Measurements from ENCODE around the gene NRCAM. TPM values are rescaled to one million over a fixed set of nuclear protein-coding genes. Genes with fewer than 3 reads are reported as not detected.

The NRCAM gene
- total and polyA plus RNA-seq, 2 of the 8 experiments (the other 6 are each of a cell fraction or from before 2014, with no cell fraction given), result 2.7 to 3.8 TPM

DNA sequence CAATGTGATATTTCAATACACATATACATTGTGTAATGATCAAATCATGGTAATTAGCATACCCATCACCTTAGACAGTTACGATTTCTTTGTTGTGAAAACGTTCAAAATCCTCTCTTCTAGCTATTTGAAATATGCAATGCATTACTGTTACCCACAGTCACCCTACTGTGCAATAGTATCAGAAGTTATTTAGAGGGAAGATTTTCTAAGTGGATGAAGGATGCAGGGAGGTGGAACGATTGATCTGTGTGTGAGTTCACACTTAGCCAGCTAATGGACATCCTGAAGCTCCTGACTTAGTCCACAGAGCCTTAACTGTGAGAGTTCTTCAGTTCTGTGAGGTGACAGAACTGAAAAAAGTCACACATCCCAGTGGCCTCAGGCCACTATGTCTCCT is 228.9 kb downstream of the NRCAM start:
- H3K4me2 ChIP-seq (ENCODE audit: insufficient read depth in 1 of 2, low read depth in 2 of 2, low read length in 2 of 2), result no peak overlapping the region
- WGBS, 2 experiments (ENCODE audit: extremely low coverage in 1 of 2, insufficient coverage in 1 of 2, insufficient read length in 1 of 2, insufficient replicate concordance in 2 of 2, low coverage in 1 of 2, low lambda C conversion rate in 2 of 2, missing lambda C conversion rate in 1 of 2), result 87% methylated on average over 3 of the region's 3 CpGs; no CpG with 5 or more reads in 1 of the 2 experiments

More for the DNA sequence above, 228.9 kb downstream of the NRCAM start:
- Histone ChIP-seq H2BK120ac (replicated peaks; ENCODE audit: low read depth, low read length) (no peak overlapping the region), H2AFZ (ENCODE audit: low read length) (no peak overlapping the region), H3K27me3 (replicated peaks in 1 of 4; ENCODE audit: control insufficient read depth in 3 of 4, extremely low read depth in 1 of 4, insufficient read depth in 3 of 4, low read length in 3 of 4) (no peaks in the 10 kb centered on the region), H3K14ac (ENCODE audit: insufficient read length) (no peak overlapping the region), H3K4ac (replicated peaks; ENCODE audit: insufficient read length, low read depth, low read length) (no peak overlapping the region), H3K79me2 (ENCODE audit: control insufficient read depth in 1 of 2, insufficient read depth in 2 of 2, low read length in 2 of 2) (no peaks in the 10 kb centered on the region), H3K27ac (ENCODE audit: low read depth, low read length) (no peak overlapping the region), H3K79me1 (ENCODE audit: low read depth, low read length) (no peaks in the 10 kb centered on the region), H3K9ac (replicated peaks in 1 of 4; ENCODE audit: extremely low read depth in 1 of 4, low read depth in 3 of 4, low read length in 3 of 4) (no peak overlapping the region), H2BK20ac (ENCODE audit: low read length) (no peak overlapping the region), H3K4me1 (replicated peaks in 1 of 4; ENCODE audit: control insufficient read depth in 3 of 4, insufficient read depth in 4 of 4, low read length in 3 of 4) (peaks cover 0 to 5% (median 0%) of the 10 kb centered on the region in 4 experiments; a peak in 1 of 7 replicates), H3K4me3 (ENCODE audit: extremely low read depth in 1 of 4, insufficient read depth in 2 of 4, low read depth in 3 of 4, low read length in 4 of 4) (no peak overlapping the region), H4K8ac (ENCODE audit: extremely low read depth, insufficient read depth, low read length) (no peak overlapping the region), H3K23me2 (ENCODE audit: low read depth, low read length) (no peaks in the 10 kb centered on the region), H2AK5ac (ENCODE audit: low read depth, low read length) (no peak overlapping the region), H3K56ac (replicated peaks; ENCODE audit: insufficient read length, low read depth, low read length) (no peak overlapping the region), H2BK12ac (ENCODE audit: low read depth, low read length) (no peak overlapping the region), H3K23ac (ENCODE audit: insufficient read length) (no peak overlapping the region), H2BK5ac (ENCODE audit: low read depth, low read length) (no peak overlapping the region), H4K20me1 (replicated peaks in 1 of 2; ENCODE audit: control insufficient read depth in 1 of 2, insufficient read depth in 2 of 2, low read length in 2 of 2) (no peaks in the 10 kb centered on the region), H4K5ac (ENCODE audit: insufficient read length, low read depth, low read length) (no peak overlapping the region), H4K91ac (replicated peaks; ENCODE audit: insufficient read length, low read length) (no peak overlapping the region), H3K18ac (ENCODE audit: extremely low read depth, low read length) (no peak overlapping the region), H2BK15ac (ENCODE audit: low read length) (no peak overlapping the region), H3K36me3 (ENCODE audit: control insufficient read depth in 2 of 4, insufficient read depth in 4 of 4, low read length in 3 of 4) (no peaks in the 10 kb centered on the region), H3K9me3 (ENCODE audit: insufficient read depth in 2 of 2, low read depth in 1 of 2, low read length in 1 of 2) (no peaks in the 10 kb centered on the region)
- DNase-seq (ENCODE audit: low read depth in 1 of 2, low spot score in 2 of 2), result no peak
- CTCF ChIA-PET (ENCODE audit: partially characterized antibody), result interaction anchor here (0.9 to 1.5 kb wide), 4 partner anchors 8 to 20 kb away, joined by 3 to 5 read pairs (median 3); no protein-coding TSS in a partner anchor
- FAIRE-seq, result no peak
- TF ChIP-seq, protein P1, sequence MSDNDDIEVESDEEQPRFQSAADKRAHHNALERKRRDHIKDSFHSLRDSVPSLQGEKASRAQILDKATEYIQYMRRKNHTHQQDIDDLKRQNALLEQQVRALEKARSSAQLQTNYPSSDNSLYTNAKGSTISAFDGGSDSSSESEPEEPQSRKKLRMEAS (IDR thresholded peaks at IDR 0.05), result no peak
- TF ChIP-seq RAD21 (IDR thresholded peaks at IDR 0.05 in 1 of 2, conservative IDR thresholded peaks at IDR 0.05 in 1 of 2; ENCODE audit: low read depth in 2 of 2, low read length in 2 of 2), result no peak
- TF ChIP-seq PHF8 (conservative IDR thresholded peaks at IDR 0.05; ENCODE audit: low read depth, low read length), result no peak
- TF ChIP-seq SP4 (IDR thresholded peaks at IDR 0.05; ENCODE audit: low read length), result no peak
- no peak for TF ChIP-seq KDM1A (IDR thresholded peaks at IDR 0.05; ENCODE audit: borderline replicate concordance, low read length)
- TF ChIP-seq TEAD4 (IDR thresholded peaks at IDR 0.05; ENCODE audit: low read depth, low read length), result no peak
- TF ChIP-seq SUZ12 (IDR thresholded peaks at IDR 0.05; ENCODE audit: low read length), result no peak
- no peak for TF ChIP-seq KDM5A (IDR thresholded peaks at IDR 0.05; ENCODE audit: low read length)
- TF ChIP-seq TAF1 (IDR thresholded peaks at IDR 0.05; ENCODE audit: low read depth, low read length), result no peak
- TF ChIP-seq RXRA (IDR thresholded peaks at IDR 0.05; ENCODE audit: insufficient read depth, low read depth, low read length), result no peak
- TF ChIP-seq ZNF274 (IDR thresholded peaks at IDR 0.05; ENCODE audit: borderline replicate concordance, extremely low read depth, low read length), result no peak
- TF ChIP-seq TBP (IDR thresholded peaks at IDR 0.05; ENCODE audit: low read depth, low read length), result no peak
- no peak for TF ChIP-seq CHD2 (IDR thresholded peaks at IDR 0.05; ENCODE audit: low read length)
- no peak for TF ChIP-seq SIX5 (IDR thresholded peaks at IDR 0.05; ENCODE audit: low read depth, low read length)
- no peak for TF ChIP-seq RBBP5 (IDR thresholded peaks at IDR 0.05; ENCODE audit: borderline replicate concordance, low read depth, low read length)
- POLR2A ChIA-PET (ENCODE audit: partially characterized antibody), result interaction anchor here (0.7 to 1.6 kb wide), 2 partner anchors 9 to 10 kb away, joined by 3 to 7 read pairs; no protein-coding TSS in a partner anchor

Data from H1 (cell line).